ENCODE data around the gene MEGF10.
"Not testable (repeated sequence)": the region's sequence is repeated elsewhere in the genome, so short reads cannot be mapped to it uniquely, and the experiment has no call there.

Gene MEGF10

GRCh38 chr5:127290019-127290945, at the start of gene MEGF10:
Gene MEGF10 (plus strand): TSS chr5:127290796. CDS start chr5:127331309, 40,513 bp downstream.
- no peak for DNase-seq (ENCODE audit: low read depth in 4 of 4, low spot score in 1 of 4)

- no peak for DNase-seq (ENCODE audit: low read depth in 4 of 4, low spot score in 1 of 4)
Observed at GRCh38 chr5:127243011-127243410, 47.6 kb upstream of the MEGF10 start.

GRCh38 chr5:127254729-127255284, 35.8 kb upstream of the MEGF10 start:
- DNase-seq (ENCODE audit: low read depth in 4 of 4, low spot score in 1 of 4), result no peak

GRCh38 chr5:127256886-127257597, 33.6 kb upstream of the MEGF10 start:
- DNase-seq (ENCODE audit: low read depth in 4 of 4, low spot score in 1 of 4), result no peak

- no peak for DNase-seq (ENCODE audit: low read depth in 4 of 4, low spot score in 1 of 4)
Observed at GRCh38 chr5:127260686-127261085, 29.9 kb upstream of the MEGF10 start.

GRCh38 chr5:127265473-127265872, 25.1 kb upstream of the MEGF10 start:
- DNase-seq (ENCODE audit: low read depth in 4 of 4, low spot score in 1 of 4), result not testable (repeated sequence)

- not testable (repeated sequence) for DNase-seq (ENCODE audit: low read depth in 4 of 4, low spot score in 1 of 4)
Observed at GRCh38 chr5:127268342-127268741, 22.3 kb upstream of the MEGF10 start.

GRCh38 chr5:127270713-127271112, 19.9 kb upstream of the MEGF10 start:
- DNase-seq (ENCODE audit: low read depth in 4 of 4, low spot score in 1 of 4), result not testable (repeated sequence)

GRCh38 chr5:127275641-127276193, 14.9 kb upstream of the MEGF10 start:
- no peak for DNase-seq (ENCODE audit: low read depth in 4 of 4, low spot score in 1 of 4)

GRCh38 chr5:127280491-127281220, 9.9 kb upstream of the MEGF10 start:
- DNase-seq (ENCODE audit: low read depth in 4 of 4, low spot score in 1 of 4), result no peak

GRCh38 chr5:127281609-127282008, 9.0 kb upstream of the MEGF10 start:
- DNase-seq (ENCODE audit: low read depth in 4 of 4, low spot score in 1 of 4), result no peak

- no peak for DNase-seq (ENCODE audit: low read depth in 4 of 4, low spot score in 1 of 4)
Observed at GRCh38 chr5:127288676-127289075, 1.9 kb upstream of the MEGF10 start.

GRCh38 chr5:127290946-127291693, 524 bp downstream of the MEGF10 start:
- DNase-seq (ENCODE audit: low read depth in 4 of 4, low spot score in 1 of 4), result no peak

- no peak for DNase-seq (ENCODE audit: low read depth in 4 of 4, low spot score in 1 of 4)
Observed at GRCh38 chr5:127292030-127292735, 1.6 kb downstream of the MEGF10 start.

- no peak for DNase-seq (ENCODE audit: low read depth in 4 of 4, low spot score in 1 of 4)
Observed at GRCh38 chr5:127293373-127293772, 2.8 kb downstream of the MEGF10 start.

- DNase-seq (ENCODE audit: low read depth in 4 of 4, low spot score in 1 of 4), result no peak
Observed at GRCh38 chr5:127294829-127295228, 4.2 kb downstream of the MEGF10 start.

GRCh38 chr5:127295454-127295853, 4.9 kb downstream of the MEGF10 start:
- DNase-seq (ENCODE audit: low read depth in 4 of 4, low spot score in 1 of 4), result no peak

- DNase-seq (ENCODE audit: low read depth in 4 of 4, low spot score in 1 of 4), result no peak
Observed at GRCh38 chr5:127296321-127296720, 5.7 kb downstream of the MEGF10 start.

- DNase-seq (ENCODE audit: low read depth in 4 of 4, low spot score in 1 of 4), result not testable (repeated sequence)
Observed at GRCh38 chr5:127296894-127297293, 6.3 kb downstream of the MEGF10 start.

Measured in stimulated activated CD4-positive, alpha-beta T cell treated with anti-CD3 and anti-CD28 coated beads, Interleukin-1b, Interleukin-23, amount 100 ng/mL, for 24 hours (primary cell).